Measurements from ENCODE around the gene KCNK10.

Gene KCNK10

GRCh38 chr14:88323086-88323522, at the start of gene KCNK10:
Gene KCNK10 (minus strand): TSS chr14:88323269. CDS start chr14:88322798, 471 bp downstream.
- DNase-seq = peak; percentile 62

- no peak for DNase-seq
Measured at GRCh38 chr14:88369496-88369895, 46.4 kb upstream of the KCNK10 start.

GRCh38 chr14:88364710-88365413, 41.8 kb upstream of the KCNK10 start:
- DNase-seq = no peak

GRCh38 chr14:88363644-88364043, 40.6 kb upstream of the KCNK10 start:
- DNase-seq = no peak

GRCh38 chr14:88359500-88359899, 36.4 kb upstream of the KCNK10 start:
- no peak for DNase-seq

- DNase-seq = no peak
Measured at GRCh38 chr14:88354358-88354757, 31.3 kb upstream of the KCNK10 start.

GRCh38 chr14:88352698-88353097, 29.6 kb upstream of the KCNK10 start:
- no peak for DNase-seq

GRCh38 chr14:88351966-88352691, 29.1 kb upstream of the KCNK10 start:
- DNase-seq = no peak

DNA sequence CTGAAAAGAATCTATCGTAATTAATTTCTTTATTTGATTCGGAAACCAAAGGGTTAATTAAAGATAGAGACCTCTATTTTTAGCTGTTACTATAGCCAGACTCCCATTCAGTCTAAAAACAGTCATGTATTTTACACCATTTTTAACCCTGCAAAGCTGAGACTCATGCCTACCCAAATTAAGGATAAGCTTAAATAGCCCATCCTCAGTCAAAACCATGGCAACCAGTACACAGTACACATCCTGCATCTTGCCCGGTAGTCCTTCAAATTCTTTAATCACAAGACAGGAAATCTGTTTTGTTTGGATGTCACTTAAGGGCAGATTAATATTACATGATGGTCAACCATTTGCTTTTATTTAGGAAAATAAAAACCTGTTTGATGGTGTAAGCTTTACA, 25.5 kb upstream of the KCNK10 start:
- DNase-seq = no peak

- DNase-seq = no peak
Measured at GRCh38 chr14:88346048-88346639, 23.1 kb upstream of the KCNK10 start.

- no peak for DNase-seq
Measured at GRCh38 chr14:88342980-88343379, 19.9 kb upstream of the KCNK10 start.

DNA sequence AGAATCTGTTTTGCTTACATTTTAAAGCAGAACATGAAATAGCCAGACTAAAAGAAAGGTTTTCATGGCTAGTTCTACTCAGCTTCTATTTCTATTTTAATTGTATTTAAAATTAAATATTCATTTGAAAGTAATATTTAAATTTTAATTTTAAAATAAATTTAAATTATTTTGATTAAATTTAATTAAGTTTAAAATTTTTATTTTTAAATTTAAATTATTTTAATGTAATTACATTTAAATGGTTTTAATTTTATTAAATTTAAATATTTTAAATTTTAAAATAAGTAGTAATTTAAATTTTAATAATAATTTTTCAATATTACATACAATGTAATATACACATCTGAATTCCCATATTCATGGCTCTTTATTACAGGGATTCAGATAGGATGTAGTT, 17.3 kb upstream of the KCNK10 start:
- no peak for DNase-seq

DNA sequence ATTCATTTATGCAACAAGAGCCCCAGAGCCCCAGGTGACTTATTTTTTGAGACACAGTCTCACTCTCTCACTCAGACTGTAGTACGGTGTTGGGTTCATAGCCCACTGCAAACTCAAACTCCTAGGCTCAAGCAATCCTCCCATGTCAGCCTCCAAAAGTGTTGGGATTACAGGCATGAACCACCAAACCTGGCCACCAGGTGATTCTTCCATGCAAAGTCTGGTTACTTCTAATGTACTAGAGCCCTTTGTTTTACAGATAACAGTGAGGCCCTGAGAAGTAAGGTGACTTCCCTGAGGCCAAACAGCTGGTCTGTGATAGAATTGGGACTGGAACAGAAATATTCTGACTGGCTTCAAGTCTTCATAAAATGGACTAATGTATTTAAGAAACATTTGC, 10.0 kb upstream of the KCNK10 start:
- no peak for DNase-seq

DNA sequence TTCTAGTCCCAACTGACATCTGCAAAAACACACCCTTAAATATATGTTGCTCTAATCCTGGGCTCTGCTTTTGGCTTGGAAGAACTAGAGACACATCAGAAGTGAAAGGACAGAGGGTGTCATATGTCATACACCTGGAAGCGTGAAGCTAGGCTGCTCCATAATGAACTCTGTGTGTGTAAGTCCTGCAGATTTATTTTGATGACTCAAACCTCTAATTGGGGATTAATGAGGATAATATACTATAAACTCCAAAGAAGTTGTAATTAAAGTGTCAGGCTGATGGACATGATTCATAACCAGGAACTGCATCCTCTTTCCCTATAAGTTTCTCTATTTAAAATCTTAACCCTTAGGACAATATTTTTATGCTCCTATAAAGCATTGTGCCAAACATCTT, 4.4 kb upstream of the KCNK10 start:
- DNase-seq = no peak

GRCh38 chr14:88326352-88327103, 3.5 kb upstream of the KCNK10 start:
- DNase-seq = no peak

GRCh38 chr14:88325883-88326282, 2.8 kb upstream of the KCNK10 start:
- no peak for DNase-seq

GRCh38 chr14:88324930-88325329, 1.9 kb upstream of the KCNK10 start:
- no peak for DNase-seq

GRCh38 chr14:88324491-88324890, 1.4 kb upstream of the KCNK10 start:
- no peak for DNase-seq

- DNase-seq = peak; percentile 62
Measured at GRCh38 chr14:88323523-88324199, 592 bp upstream of the KCNK10 start.

- DNase-seq = no peak
Measured at GRCh38 chr14:88322504-88323085, 474 bp downstream of the KCNK10 start.

- DNase-seq = no peak
Measured at GRCh38 chr14:88321692-88322503, 1.2 kb downstream of the KCNK10 start.

Measured in NCI-H1694 treated with DMSO at 0.1 percent for 48 hours (cell line).